Lung (tissue), 12 donors: Measurements from ENCODE around the gene HBM. TPM values are rescaled to one million over a fixed set of nuclear protein-coding genes. Genes with fewer than 3 reads are reported as not detected.
"Not testable (repeated sequence)": the region's sequence is repeated elsewhere in the genome, so short reads cannot be mapped to it uniquely, and the experiment has no call there.

Source experiments
- ATAC-seq: fragments of 200-7000 bp; cut with Tn5 transposase; one replicate; pipeline ENCODE4 v1.9.1; 2020; ENCODE audit warnings: moderate number of reproducible peaks; ENCODE audit not compliant: insufficient read depth, low FRiP score
- DNase-seq, 3 donors: peaks; one replicate each; pipeline ENCODE4 v3.0.0-alpha.2; 2013 to 2017
- H3K27ac ChIP-seq, 2 donors: one replicate each; pipeline ENCODE4 v1.5.1; 2013; ENCODE audit warnings: mild to moderate bottlenecking in 2 of 2, moderate library complexity in 2 of 2, control low read depth in 1 of 2, inconsistent platforms in 1 of 2, low read depth in 1 of 2, low read length in 1 of 2
- H3K27me3 ChIP-seq, 3 donors: one replicate each; pipeline ENCODE4 v1.5.1; 2013; ENCODE audit warnings: low read length in 2 of 3; ENCODE audit not compliant: control insufficient read depth in 3 of 3, insufficient read depth in 3 of 3
- H3K36me3 ChIP-seq, 4 donors: one replicate each; pipeline ENCODE4 v1.5.1; 2013; ENCODE audit warnings: low read length in 4 of 4, mild to moderate bottlenecking in 1 of 4, moderate library complexity in 1 of 4; ENCODE audit not compliant: control insufficient read depth in 4 of 4, insufficient read depth in 4 of 4
- H3K4me1 ChIP-seq, 5 donors: one replicate each; pipeline ENCODE4 v1.5.1; 2013; ENCODE audit warnings: low read length in 5 of 5, mild to moderate bottlenecking in 2 of 5, moderate library complexity in 1 of 5; ENCODE audit not compliant: control insufficient read depth in 5 of 5, insufficient read depth in 5 of 5
- H3K4me3 ChIP-seq: one replicate; pipeline ENCODE4 v1.5.1; 2013; ENCODE audit warnings: mild to moderate bottlenecking, control low read depth, moderate library complexity
- H3K9ac ChIP-seq, 2 donors: one replicate each; pipeline ENCODE4 v1.5.1; 2013; ENCODE audit warnings: low read length in 2 of 2, control low read depth in 1 of 2; ENCODE audit not compliant: insufficient read depth in 1 of 2
- H3K9me3 ChIP-seq, 4 donors: one replicate each; pipeline ENCODE4 v1.5.1; 2013; ENCODE audit warnings: low read length in 3 of 4, mild to moderate bottlenecking in 1 of 4, moderate library complexity in 1 of 4; ENCODE audit not compliant: control insufficient read depth in 4 of 4, insufficient read depth in 3 of 4
- WGBS, 2 donors: extraction: QIAGEN DNeasy Blood & Tissue Kit; methylation state at CpG; one replicate each; pipeline ENCODE4 v1.1.7; 2013; 5-methylcytosine and 5-hydroxymethylcytosine counted together
- polyA plus RNA-seq, 2 donors: library from polyadenylated mRNA; stranded (reverse); fragments of 200-250 nt; gene quantifications; one replicate each; pipeline ENCODE4 v1.2.1, GENCODE V29; 2013
- total RNA-seq, 2 donors: library from RNA; depleted of rRNA in 1 of 2; stranded (reverse); fragments of >200 nt in 1 of 2; gene quantifications; one replicate each; pipeline ENCODE4 v1.2.1, GENCODE V29; 2014 to 2021
- TF ChIP-seq, protein P1 (sequence below): IDR thresholded peaks from 2 replicates; pipeline ENCODE4 v1.5.1; 2012; ENCODE audit warnings: mild to moderate bottlenecking; ENCODE audit errors: control extremely low read depth, extremely low read depth
- donor health status: control.
- donor health status: control.
- donor health status: Bipolar disorder and iron deficiency.
- donor health status: healthy.
- donor health status: DM: yes; HTN: yes; CAD: no.

Gene HBM
- total and polyA plus RNA-seq, 4 donors = 0.61 to 45.7 (median 0.73) TPM; not detected in 1

DNA sequence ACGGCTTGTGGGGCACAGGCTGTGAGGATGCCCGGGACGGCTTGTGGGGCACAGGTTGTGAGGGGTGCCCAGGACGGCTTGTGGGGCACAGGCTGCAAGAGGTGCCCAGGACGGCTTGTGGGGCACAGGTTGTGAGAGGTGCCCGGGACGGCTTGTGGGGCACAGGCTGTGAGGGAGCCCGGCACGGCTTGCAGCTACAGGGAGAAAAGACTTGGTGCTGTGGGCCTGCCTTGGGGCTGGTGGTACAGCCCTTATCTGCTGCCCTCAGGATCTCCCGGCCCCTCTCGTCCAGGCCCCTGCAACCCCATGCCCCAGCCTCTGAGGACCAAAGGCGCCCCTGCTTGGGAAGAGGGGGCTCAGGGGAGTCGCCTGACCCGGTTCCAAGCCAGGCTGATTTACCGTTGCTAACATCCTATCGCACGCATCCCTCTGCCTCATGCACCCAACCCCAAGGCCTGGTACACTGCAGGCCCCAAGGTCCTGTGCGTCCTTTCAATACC, 5.0 kb upstream of the HBM start:
- Histone ChIP-seq H3K9me3 (no peaks in the 10 kb centered on the region), H3K27me3 (peaks cover 3 to 43% (median 28%) of the 10 kb centered on the region in 3 donors), H3K36me3 (no peaks in the 10 kb centered on the region), H3K4me1 (peaks cover 0 to 7% (median 0%) of the 10 kb centered on the region in 5 donors), H3K9ac (no peak overlapping the region), H3K4me3 (no peak overlapping the region), H3K27ac (no peak overlapping the region)
- TF ChIP-seq, protein P1, sequence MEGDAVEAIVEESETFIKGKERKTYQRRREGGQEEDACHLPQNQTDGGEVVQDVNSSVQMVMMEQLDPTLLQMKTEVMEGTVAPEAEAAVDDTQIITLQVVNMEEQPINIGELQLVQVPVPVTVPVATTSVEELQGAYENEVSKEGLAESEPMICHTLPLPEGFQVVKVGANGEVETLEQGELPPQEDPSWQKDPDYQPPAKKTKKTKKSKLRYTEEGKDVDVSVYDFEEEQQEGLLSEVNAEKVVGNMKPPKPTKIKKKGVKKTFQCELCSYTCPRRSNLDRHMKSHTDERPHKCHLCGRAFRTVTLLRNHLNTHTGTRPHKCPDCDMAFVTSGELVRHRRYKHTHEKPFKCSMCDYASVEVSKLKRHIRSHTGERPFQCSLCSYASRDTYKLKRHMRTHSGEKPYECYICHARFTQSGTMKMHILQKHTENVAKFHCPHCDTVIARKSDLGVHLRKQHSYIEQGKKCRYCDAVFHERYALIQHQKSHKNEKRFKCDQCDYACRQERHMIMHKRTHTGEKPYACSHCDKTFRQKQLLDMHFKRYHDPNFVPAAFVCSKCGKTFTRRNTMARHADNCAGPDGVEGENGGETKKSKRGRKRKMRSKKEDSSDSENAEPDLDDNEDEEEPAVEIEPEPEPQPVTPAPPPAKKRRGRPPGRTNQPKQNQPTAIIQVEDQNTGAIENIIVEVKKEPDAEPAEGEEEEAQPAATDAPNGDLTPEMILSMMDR = no peak
- WGBS, 2 donors = 65 to 71% methylated on average over 15 to 18 of the region's 18 CpGs
- DNase-seq (no peak), ATAC-seq (no peak)

DNA sequence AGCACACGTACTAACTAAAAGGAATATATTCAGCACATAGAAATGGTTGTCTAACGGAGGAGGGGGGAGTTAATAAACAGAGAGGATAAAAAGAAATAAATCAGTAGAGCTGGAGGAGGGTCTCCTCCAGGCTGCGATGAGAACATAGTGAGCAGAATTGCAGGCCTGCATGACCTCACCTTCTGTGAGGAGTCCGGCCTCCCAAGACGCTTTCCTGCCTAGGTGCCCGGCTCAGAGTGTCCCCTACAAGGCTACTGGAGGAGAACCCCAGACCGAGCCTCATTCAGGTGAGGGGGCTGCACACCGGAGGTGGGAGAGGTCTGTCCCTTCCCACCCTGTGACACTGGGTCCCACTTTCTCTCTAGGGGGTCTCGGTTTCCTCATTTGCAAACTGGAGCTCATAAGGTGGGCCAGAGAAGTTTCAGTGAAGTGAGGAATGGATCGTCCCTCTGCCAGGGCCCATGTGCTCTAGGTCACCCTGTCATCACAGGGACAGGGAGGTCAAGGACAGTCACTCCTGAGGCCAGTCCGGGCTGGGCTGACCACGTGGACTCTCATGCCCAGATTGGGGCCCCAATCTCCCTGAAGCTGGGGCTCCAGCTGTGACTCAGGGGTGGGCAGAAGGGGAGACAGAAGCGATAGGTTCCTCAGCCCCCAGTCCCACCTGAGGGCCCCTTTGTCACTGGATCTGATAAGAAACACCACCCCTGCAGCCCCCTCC, 3.3 kb upstream of the HBM start:
- Histone ChIP-seq H3K9me3 (peaks cover 0 to 2% (median 0%) of the 10 kb centered on the region in 4 donors), H3K9ac (no peak overlapping the region), H3K4me3 (no peak overlapping the region), H3K36me3 (no peaks in the 10 kb centered on the region), H3K4me1 (peaks cover 0 to 12% (median 0%) of the 10 kb centered on the region in 5 donors), H3K27ac (no peak overlapping the region), H3K27me3 (peaks cover 5 to 53% (median 32%) of the 10 kb centered on the region in 3 donors)
- DNase-seq (no peak), ATAC-seq (no peak)
- TF ChIP-seq, protein P1 = no peak
- 85 to 93% methylated on average over 13 of the region's 13 CpGs for WGBS, 2 donors

DNA sequence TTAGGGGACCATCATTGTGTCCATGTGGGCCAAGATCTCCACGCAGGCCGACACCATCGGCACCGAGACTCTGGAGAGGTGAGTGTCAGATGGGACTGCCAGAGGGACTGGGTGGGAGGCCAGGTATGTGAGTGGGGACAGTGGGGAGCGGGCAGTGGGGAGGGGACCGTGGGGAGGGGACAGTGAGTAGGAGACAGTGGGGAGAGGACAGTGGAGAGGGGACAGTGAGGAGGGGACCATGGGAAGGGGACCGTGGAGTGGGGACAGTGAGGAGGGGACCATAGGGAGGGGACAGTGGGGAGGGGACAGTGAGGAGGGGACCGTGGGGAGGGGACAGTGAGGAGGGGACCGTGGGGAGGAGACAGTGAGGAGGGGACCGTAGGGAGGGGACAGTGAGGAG, 2.6 kb upstream of the HBM start:
- H3K27me3 ChIP-seq = peaks cover 5 to 59% (median 35%) of the 10 kb centered on the region in 3 donors
- not testable (repeated sequence) for H3K27ac ChIP-seq, H3K36me3 ChIP-seq, ATAC-seq, H3K4me3 ChIP-seq, H3K9me3 ChIP-seq, DNase-seq, H3K9ac ChIP-seq
- WGBS, 2 donors = 85 to 89% methylated on average over 5 to 10 of the region's 10 CpGs
- H3K4me1 ChIP-seq = peaks cover 0 to 12% (median 0%) of the 10 kb centered on the region in 5 donors

DNA sequence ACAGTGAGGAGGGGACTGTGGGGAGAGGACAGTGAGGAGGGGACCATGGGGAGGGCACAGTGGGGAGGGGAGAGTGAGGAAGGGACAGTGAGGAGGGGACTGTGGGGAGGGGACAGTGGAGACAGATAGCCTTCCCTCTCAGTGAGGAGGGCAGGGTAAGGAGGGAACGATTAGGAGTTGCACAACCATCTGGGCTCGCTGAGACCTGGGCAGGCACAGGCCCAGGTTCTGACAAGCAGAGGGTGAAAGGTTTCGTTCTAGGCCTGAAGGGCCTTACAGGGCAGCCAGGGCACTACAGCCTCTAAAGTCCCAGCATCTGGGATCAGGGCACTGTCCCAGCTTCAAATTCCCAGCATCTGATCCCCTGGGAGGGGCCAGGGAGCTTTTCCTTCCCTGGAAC, 2.1 kb upstream of the HBM start:
- not testable (repeated sequence) for ATAC-seq, DNase-seq

DNA sequence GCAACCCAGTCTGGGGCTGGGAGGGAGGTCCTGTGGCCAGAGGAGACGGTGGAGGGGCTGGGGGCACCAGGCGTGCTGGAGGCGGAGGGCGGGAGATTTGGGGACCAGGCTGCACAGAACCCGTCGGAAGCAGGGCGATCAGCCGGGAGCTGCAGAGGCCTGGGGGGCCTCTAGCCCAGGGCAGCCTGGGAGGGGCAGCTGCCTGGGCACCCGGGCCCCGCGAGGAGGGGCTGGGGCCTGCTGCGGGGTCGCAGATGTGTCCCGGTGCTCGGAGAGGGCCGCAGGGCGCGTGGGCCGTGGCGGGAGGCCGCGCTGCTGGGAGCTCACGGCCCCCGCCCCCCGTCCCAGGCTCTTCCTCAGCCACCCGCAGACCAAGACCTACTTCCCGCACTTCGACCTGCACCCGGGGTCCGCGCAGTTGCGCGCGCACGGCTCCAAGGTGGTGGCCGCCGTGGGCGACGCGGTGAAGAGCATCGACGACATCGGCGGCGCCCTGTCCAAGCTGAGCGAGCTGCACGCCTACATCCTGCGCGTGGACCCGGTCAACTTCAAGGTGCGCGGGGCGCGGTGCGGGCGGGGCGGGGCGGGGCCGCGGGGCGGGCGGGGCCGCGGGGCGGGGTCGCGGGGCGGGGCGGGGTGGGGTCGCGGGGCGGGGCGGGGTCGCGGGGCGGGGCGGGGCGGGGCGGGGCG, 1.5 kb upstream of the HBM start:
- DNase-seq, ATAC-seq: not testable (repeated sequence)

More for the DNA sequence above, 2.1 kb upstream of the HBM start:
- H3K27ac ChIP-seq, H3K4me3 ChIP-seq, H3K36me3 ChIP-seq, H3K9me3 ChIP-seq, H3K9ac ChIP-seq: not testable (repeated sequence)
- WGBS, 2 donors = 9 to 46% methylated on average over 2 of the region's 3 CpGs
- peaks cover 0 to 12% (median 0%) of the 10 kb centered on the region in 5 donors for H3K4me1 ChIP-seq
- peaks cover 5 to 63% (median 37%) of the 10 kb centered on the region in 3 donors for H3K27me3 ChIP-seq

More for the DNA sequence above, 1.5 kb upstream of the HBM start:
- Histone ChIP-seq H3K4me1 (peaks cover 0 to 12% (median 0%) of the 10 kb centered on the region in 5 donors), H3K27me3 (peaks cover 5 to 67% (median 38%) of the 10 kb centered on the region in 3 donors)
- H3K36me3 ChIP-seq, H3K27ac ChIP-seq, H3K4me3 ChIP-seq, H3K9ac ChIP-seq, H3K9me3 ChIP-seq: not testable (repeated sequence)
- WGBS, 2 donors = 2% methylated on average over 14 of the region's 80 CpGs; no CpG with 5 or more reads in 1 of the 2 donors
